ENCODE measurements around the gene ATXN7.

Gene ATXN7

DNA sequence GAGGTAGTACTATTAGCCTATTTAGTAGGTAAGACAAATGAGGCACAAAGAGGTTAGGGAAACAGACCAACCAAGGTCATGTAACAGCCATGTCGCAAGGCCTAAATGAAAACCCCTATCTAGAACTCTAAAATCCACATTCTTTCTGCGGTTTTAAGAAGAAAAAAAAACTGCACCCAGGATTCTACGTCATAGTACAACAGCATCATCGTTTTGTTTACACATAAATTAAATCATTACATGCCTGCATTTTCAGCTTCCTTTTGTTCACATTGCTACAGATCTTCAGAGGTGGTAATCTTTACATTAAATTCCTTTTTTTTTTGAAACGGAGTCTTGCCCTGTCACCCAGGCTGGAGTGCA, 160.2 kb downstream of the ATXN7 start:
- no peak for DNase-seq

DNA sequence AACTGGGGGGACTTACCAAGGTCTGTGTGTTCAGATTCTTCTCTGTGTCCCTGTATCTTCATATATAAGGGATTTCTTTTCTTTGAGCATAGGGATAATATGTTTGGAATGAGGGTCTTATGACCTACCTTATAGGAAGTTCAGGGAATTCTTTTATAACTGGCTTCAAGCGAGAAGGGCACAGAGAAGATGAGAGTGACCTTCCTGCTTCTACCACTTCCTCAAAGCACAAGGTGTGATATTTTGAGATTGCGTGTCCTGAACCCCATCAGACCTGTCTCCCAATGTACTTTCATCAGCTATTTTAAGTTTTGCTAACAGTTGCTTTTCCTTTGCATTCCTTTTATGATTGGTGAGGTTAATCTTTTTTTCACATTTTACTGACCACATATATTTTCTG, 162.7 kb downstream of the ATXN7 start:
- no peak for DNase-seq

DNA sequence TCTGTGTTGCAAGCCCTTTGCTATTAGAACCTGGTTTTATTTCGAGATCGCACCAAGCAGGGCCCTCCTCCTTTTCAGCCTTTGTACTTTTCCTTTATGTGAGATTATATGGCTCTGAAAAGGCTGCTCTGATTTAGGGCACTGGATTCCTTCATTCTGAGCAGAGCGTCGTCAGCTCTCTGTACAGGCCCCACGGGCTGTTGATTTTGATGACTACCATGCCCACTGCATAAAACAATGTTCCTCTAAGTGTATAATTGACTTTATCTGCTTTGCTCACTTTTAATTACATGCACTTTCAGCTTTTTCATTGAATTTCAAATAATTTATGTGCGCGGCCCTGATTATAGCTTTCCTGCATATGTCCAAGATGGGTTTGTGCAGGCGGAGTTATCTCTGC, 164.0 kb downstream of the ATXN7 start:
- no peak for DNase-seq

DNA sequence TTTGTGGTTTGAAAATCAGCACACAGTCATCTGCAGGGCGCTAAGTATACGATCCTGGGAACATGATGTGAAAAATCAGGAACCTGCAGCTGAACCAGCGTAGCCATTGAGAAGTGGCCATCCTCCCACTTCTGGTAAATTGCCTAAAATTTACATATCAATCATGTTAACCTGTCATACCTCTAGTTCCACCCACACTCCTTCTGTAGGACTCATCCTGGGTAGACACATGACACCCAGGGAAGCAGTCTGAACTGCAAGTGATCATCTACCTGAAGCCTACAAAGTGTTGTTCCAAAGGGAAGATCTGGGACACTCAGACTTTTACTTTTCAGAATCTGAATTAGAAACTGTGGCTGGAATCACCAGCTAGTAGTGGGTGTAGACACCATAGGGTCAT, 165.1 kb downstream of the ATXN7 start:
- no peak for DNase-seq

DNA sequence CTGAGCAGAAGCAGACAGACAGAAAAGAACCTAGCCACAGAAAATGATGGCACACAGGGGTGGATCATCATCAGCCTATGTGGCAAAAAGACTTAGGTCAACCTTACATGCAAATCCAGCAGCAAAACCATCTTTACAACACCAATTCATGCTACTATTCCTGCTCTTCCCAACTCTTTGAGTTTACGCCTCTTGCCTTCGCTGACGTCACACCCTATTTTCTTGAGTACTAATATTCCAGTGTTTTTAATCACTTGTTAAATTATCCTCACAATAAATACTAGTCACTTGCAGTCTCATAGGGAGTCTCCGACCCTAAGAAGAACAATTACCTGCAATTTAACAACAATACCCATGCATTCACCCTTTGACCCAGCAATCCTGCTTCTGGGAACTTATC, 165.6 kb downstream of the ATXN7 start:
- DNase-seq, result no peak

DNA sequence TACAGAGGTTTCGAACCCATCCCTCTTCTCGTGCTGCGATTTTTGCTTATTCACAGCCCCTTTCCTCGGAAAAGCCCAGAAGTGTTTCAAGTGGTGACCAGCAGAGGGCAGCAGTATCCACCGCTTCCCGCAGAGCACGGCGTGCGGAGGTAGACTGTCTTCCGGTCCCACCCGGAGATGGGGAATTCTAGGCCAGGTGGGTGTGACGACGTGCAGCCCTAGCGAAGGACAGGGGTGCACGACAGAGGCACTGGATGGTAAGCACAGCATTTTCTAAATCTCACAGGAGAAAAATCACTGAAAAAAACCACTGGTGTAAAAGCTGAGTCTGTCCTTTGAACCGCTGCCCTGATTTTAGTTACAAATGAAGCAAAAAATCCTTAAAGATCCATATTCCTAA, 167.1 kb downstream of the ATXN7 start:
- peak; percentile 70 for DNase-seq

DNA sequence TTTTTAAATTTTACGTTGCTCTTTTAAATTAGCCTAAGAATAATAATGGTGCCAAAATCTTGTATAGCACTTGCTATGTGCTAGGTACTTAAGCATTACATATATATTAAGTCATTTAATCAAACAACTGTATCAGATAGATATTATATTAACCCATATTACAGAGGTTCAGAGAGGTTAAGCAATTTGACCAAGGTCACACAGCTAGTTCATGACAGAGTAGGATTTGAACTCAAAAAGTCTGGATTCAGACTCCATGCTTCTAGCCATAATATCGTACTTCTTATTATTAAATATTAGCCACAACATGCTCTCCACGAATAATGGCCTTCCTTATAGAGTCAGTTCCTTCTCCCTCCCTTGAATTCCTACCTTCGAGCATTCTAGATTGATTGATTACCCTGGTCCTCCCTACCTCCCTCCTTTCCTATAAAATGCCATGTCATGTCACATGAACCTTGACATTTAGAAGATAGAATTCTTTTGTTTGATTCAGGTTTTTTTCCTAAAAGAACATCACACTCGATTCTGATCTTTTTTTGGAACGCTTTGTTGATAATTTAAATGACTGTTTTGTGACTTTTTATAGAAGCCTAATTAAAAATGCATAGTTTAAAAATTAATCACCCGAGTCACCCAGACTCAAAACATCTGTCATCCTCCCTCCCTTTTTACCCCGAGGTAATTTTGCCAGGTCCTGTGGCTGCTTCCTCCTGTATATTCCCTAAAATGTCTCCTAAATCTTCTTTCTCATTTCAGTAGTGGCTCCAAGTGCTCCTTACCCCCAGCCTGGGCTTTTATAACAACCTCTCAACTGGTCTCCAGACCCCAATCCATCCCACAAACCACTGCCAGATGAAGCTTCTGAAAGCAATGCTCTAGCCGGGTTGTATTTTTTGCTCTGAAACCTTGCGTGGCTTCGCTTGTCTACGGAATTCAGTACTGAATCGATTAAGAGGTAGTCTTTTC, 168.2 kb downstream of the ATXN7 start:
- no peak for DNase-seq

DNA sequence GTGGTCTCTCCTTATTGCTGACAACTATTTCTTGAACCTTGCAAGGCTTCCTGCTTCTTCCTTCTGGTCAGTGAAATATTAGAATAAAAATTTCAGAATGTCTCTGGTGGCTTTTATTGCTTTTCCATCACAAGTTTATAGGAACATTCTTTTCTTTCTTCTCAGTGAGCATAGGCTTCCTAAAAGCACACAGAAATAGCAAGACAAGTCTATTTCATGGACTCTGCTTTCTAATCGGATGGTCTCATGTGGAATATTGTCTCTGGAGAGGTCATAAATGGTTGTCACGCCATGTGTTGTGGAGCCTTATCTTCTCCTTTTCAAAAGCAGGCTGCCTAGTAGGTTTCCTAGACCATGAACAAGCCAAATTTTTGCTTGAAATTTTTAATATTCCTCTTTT, 169.4 kb downstream of the ATXN7 start:
- no peak for DNase-seq

DNA sequence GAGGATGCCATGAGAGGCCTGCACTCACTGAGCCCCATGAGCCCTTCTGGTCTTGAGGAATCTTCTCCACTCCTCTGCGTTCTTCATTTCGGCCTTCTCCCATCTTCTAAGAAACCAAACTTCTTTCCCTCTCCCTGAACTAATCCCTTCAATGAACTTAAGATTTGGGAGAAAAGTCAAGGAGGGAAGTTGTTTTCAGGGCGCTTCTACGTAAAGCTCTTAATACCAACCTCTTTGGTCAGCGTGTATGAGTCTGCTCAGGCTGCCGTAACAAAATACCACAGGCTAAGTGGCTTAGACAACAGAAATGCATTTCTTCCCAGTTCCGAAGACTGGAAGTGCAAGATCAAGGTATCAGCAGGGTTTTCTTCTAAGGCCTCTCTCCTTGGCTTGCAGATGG, 173.4 kb downstream of the ATXN7 start:
- no peak for DNase-seq

DNA sequence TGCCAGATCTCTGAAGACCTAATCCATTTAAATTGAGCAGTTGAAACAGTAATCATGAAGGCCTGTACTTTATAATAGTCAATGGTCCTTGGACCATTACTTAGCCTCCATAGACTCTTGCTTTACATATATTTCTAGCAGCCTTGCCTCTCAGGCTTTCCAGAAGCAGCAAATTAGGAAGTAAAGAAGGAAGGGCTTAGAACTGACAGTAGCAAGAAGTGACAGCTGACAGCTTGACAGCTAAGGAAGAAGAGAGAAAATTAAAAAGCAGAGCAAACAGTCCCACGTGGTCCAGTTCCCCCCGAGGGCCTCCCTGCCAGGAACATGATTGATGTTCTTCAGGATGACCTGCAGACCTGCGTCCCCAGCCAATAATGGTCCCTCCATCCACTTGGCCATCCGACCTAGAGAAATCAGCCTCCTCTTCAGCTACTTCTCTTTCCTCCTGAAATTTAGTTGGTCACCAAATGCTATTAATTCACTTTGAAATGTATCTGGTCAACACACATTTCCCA, 174.6 kb downstream of the ATXN7 start:
- no peak for DNase-seq

DNA sequence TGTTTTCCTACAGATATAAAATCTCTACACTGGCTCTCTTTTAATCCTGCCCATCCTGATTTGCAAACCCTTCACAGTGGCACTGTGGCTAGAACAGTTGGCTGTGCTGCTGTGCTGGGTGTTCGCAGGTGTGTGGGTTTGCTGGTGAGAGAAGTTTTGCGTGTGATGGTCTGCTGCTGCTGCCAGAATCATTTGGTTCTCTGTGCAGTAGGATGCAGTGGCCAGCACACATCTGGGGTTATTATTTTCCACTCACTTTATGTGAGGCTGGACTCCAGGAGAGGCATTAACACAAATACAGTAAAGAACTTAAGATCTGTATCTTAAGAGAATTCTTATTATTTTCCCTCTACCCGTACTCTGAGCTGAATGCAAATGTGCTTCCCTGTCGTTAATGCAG, 175.7 kb downstream of the ATXN7 start:
- no peak for DNase-seq

DNA sequence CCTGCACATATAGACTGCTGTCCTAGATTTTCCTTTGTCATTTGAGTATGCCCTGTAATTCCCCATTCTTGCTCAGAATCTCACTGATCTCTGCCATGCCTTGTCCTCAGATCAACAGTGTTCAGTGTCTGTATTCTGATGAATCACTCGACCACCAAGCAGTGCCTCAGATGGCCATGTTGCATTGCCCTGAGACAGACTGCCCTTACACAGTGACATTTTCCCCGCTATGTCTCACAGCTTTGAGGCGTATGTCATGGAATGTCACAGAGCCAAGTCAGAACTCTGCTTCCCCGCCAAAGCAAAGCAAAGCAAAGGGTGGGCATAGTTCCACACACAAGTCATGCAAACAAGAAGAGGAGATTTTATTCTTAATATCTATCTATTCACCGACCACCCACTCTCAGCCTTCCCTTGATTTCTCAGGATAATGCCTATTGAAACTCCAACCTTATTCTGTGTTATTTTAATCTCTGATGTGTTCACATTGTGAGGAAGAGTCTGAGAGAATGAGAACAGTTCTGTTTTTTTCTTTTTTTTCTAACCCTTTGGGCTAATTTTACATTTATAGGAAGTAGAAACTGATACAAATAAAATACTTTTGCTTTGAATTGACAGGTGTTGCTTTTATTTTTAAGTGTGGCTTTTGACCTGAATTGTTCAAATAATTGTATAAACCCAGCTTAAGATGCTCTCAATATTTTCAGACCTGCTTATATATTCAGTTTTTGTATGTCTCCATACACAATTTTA, 176.5 kb downstream of the ATXN7 start:
- DNase-seq, result no peak

DNA sequence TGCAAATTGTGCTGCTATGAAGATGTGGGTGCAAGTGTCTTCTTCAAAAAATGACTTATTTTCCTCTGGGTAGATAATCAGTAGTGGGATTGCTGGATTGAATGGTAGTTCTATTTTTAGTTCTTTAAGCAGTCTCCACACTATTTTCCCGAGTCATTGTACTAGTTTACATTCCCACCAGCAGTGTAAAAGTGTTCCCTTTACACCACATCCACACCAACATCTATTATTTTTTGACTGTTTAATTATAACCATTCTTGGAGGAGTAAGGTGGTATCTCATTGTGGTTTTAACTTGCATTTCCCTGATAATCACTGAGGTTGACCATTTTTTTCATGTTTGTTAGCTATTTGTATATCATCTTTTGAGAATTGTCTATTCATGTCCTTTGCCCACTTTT, 179.3 kb downstream of the ATXN7 start:
- DNase-seq, result no peak

DNA sequence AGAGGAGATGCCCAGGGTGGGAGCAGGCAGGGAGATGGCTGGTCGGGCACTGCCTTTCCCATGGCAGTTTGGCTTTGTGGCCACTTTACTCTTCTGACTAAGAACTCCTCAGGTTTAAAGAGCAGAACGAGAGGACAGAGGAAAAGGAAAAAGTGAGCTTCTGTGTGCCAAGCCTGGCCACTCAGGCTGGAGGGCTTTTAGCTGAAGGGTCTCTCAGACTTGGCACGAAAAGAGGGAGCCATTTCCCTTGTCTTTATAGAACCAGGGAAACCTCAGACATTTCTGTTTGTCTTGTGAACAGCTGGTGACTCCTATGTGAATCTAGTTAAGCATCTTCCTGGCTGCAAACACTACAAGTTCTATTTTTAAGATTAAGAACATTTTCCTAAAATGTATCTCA, 182.9 kb downstream of the ATXN7 start:
- DNase-seq, result peak; percentile 71

DNA sequence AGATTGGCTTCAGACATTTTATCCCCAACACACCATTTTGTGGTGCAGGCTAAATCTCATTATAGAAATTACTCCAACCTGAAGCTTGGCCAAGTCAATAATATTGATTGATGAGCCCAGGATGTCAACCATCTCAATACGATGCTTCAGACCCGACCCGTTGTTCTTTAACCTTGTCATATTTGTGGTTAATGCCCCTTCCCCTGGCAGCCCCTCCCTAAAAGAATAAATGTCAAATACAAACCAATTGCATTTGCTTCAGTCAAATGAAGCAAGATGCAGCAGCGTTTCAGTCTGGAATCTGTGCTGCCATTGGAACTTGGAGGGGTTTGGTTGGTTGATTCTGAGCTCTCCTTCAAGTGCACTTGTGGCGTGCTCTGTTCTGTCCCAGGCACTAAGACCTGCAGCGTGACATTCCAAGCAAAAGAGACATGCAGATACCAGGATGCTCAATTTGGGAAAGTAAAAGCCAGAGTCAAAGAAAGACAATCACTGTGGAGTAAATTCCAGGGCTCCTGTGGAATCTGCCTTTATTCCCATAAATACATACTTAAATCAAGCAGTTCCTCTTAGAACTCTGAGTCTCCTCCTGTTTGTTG, 183.4 kb downstream of the ATXN7 start:
- DNase-seq, result no peak

DNA sequence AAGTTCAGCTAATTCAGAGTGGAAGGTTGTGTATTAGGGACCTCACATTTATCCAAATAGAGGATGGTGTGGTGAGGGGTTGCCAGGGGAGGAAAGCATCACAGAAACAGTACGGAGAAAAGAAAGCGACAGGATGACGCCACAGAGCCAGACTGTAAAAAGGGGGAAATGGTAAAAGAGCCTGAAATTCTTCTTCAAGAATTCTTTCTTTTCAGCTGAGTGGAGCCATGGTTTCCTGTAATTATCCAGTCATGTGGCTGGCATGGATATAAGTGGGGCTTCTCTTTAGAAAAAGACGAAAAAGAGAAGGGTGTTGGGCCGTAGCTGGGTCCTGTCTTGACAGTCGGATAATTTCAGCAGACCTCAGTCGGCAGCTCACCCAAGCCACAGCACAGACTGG, 184.1 kb downstream of the ATXN7 start:
- no peak for DNase-seq

DNA sequence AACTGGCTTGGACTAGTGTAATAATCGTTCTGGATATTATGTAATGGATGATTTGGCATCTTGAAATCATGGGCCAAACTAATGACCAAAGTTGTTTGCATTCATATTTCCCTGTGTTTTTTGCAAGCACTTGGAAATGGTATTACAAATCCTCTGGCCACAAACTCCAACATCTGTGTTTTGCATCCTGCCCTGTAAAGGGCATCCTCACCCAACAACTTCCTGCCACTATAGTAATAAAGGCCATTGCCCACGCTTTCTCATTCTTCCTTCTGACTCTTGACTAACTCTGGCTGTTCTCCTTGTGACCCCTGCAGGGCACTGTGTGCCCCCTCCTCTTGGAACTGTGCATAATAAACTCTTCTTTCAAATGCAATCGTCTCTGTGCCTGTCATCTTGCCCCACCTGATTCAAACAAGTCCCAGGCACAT, 185.0 kb downstream of the ATXN7 start:
- DNase-seq, result no peak

DNA sequence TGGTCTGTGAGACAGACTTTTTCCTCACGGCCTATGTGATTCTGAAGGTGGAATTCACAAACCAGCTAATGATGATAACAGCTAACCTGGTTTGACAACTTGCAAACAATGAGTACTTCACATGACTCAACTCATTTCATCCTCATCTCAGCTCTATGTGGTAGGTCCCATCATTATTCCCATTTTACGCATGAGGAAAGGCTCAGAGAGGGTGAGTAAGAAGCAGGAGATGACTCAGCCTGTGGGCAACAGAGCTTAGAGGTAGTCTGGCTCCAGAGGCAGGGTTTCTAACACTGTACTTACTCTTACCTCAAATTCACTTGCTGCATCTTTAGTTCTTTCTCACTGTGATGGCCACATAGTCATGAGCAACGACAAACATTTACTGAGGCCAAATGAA, 185.5 kb downstream of the ATXN7 start:
- no peak for DNase-seq

DNA sequence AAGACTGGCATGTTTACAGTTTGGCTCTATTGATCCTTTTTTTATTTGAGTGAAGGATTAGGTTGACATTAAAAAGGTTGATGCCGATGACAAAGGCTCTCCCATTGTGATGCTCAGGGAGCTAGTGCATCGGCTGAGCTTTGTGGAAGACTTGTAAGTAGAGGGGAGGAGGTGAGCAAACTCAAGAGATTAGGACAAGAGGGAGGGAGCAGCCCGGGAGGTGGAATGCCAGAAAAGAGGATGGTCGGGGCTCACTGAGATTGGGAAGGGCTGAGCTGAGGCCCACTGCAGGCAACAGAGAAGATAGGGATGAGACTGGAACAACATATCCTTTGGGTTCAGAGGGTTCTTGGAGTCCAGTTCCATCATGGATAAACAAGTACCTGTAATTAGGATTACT, 186.2 kb downstream of the ATXN7 start:
- no peak for DNase-seq

Data from NCI-H1092 treated with DMSO at 0.1 percent for 48 hours (cell line).